ENCODE measurements around the gene SNX32. TPM values are rescaled to one million over a fixed set of nuclear protein-coding genes. Genes with fewer than 3 reads are reported as not detected.
A peak's percentile ranks its signal among the peaks of the same experiment; 100 is the strongest.

Gene SNX32
- total RNA-seq, 4 donors from 2014 or later, result 0.58 to 2.6 TPM; not detected in 2

- Histone ChIP-seq H3K4me1 (peaks cover 6 to 7% of the 10 kb centered on the region in 2 donors), H3K27ac (no peak overlapping the region)
- intact Hi-C loops (cut with DNase I; ENCODE audit: low total_unique reads), result no loop called here
These were observed 30.3 kb downstream of the SNX32 start for GRCh38 chr11:65863889-65864705.

GRCh38 chr11:65864706-65865471, 31.1 kb downstream of the SNX32 start:
- peaks cover 6 to 7% of the 10 kb centered on the region in 2 donors for H3K4me1 ChIP-seq
- no peaks in the 10 kb centered on the region for H3K36me3 ChIP-seq
- peak; percentile 16 to 17 for DNase-seq

More at GRCh38 chr11:65863889-65864705, 30.3 kb downstream of the SNX32 start:
- Histone ChIP-seq H3K36me3 (no peaks in the 10 kb centered on the region), H3K9me3 (no peaks in the 10 kb centered on the region), H3K27me3 (no peaks in the 10 kb centered on the region), H3K4me3 (no peak overlapping the region)
- TF ChIP-seq POLR2A (IDR thresholded peaks at IDR 0.05) (no peak), CTCF (IDR thresholded peaks at IDR 0.05) (no peak)
- DNase-seq, result peak; percentile 15 to 19

GRCh38 chr11:65865550-65866172, 31.9 kb downstream of the SNX32 start:
- Histone ChIP-seq H3K27ac (no peak overlapping the region), H3K9me3 (no peaks in the 10 kb centered on the region), H3K4me1 (peaks cover 6 to 7% of the 10 kb centered on the region in 2 donors), H3K4me3 (no peak overlapping the region), H3K36me3 (no peaks in the 10 kb centered on the region), H3K27me3 (no peaks in the 10 kb centered on the region)
- TF ChIP-seq CTCF (IDR thresholded peaks at IDR 0.05) (no peak), POLR2A (IDR thresholded peaks at IDR 0.05) (no peak)
- intact Hi-C loops (cut with DNase I; ENCODE audit: low total_unique reads), result no loop called here
- peak; percentile 17 to 18 for DNase-seq

More at GRCh38 chr11:65864706-65865471, 31.1 kb downstream of the SNX32 start:
- Histone ChIP-seq H3K27ac (no peak overlapping the region), H3K27me3 (no peaks in the 10 kb centered on the region), H3K9me3 (no peaks in the 10 kb centered on the region), H3K4me3 (no peak overlapping the region)
- TF ChIP-seq CTCF (IDR thresholded peaks at IDR 0.05) (no peak), POLR2A (IDR thresholded peaks at IDR 0.05) (no peak)
- intact Hi-C loops (cut with DNase I; ENCODE audit: low total_unique reads), result no loop called here

GRCh38 chr11:65866509-65867283, 32.9 kb downstream of the SNX32 start:
- H3K27ac ChIP-seq, result no peak overlapping the region
- no peaks in the 10 kb centered on the region for H3K36me3 ChIP-seq
- DNase-seq, result peak; percentile 15 to 16
- H3K4me3 ChIP-seq, result no peak overlapping the region
- no peaks in the 10 kb centered on the region for H3K9me3 ChIP-seq
- peaks cover 3 to 11% of the 10 kb centered on the region in 2 donors for H3K4me1 ChIP-seq
- no peaks in the 10 kb centered on the region for H3K27me3 ChIP-seq
- TF ChIP-seq POLR2A (IDR thresholded peaks at IDR 0.05), result no peak
- TF ChIP-seq CTCF (IDR thresholded peaks at IDR 0.05), result no peak
- intact Hi-C loops (cut with DNase I; ENCODE audit: low total_unique reads), result no loop called here

Data from uterus (tissue), 4 donors.